HepG2 (cell line): ENCODE measurements around the gene MYH9. TPM values are rescaled to one million over a fixed set of nuclear protein-coding genes. Genes with fewer than 3 reads are reported as not detected.
A peak's percentile ranks its signal among the peaks of the same experiment; 100 is the strongest.

ENCODE experiments used
- BORCS8-MEF2B ChIP-seq: sonication (generic); formaldehyde crosslinking; IDR thresholded peaks from 2 replicates; pipeline ENCODE4 v1.8.0; 2022; ENCODE audit warnings: mild to moderate bottlenecking, missing genetic modification reagents
- ELF1 ChIP-seq: sonication (generic); formaldehyde crosslinking; IDR thresholded peaks from 2 replicates; pipeline ENCODE4 v1.4.0; 2020; ENCODE audit warnings: missing genetic modification reagents
- ELF3 ChIP-seq: IDR thresholded peaks from 2 replicates; pipeline ENCODE4 v1.6.1; 2016; ENCODE audit warnings: missing genetic modification reagents, missing compliant biosample characterization
- ETV5 ChIP-seq: IDR thresholded peaks from 2 replicates; pipeline ENCODE4 v1.6.1; 2018; ENCODE audit warnings: missing biosample characterization, missing genetic modification reagents, inconsistent platforms, borderline replicate concordance
- FOXJ3 ChIP-seq: sonication (generic); formaldehyde crosslinking; IDR thresholded peaks from 2 replicates; pipeline ENCODE4 v1.4.0; 2020; ENCODE audit warnings: missing genetic modification reagents, mild to moderate bottlenecking, borderline replicate concordance
- FOXP1 ChIP-seq, 2 experiments: fragments of 450-650 bp in 1 of 2; IDR thresholded peaks; 2 replicates each; pipeline ENCODE4 v1.6.1; 2017 to 2018; ENCODE audit warnings: antibody characterized with exemption in 1 of 2
- GFI1 ChIP-seq: sonication (generic); formaldehyde crosslinking; IDR thresholded peaks from 2 replicates; pipeline ENCODE4 v1.5.0; 2020; ENCODE audit warnings: missing genetic modification reagents, mild to moderate bottlenecking, borderline replicate concordance
- GZF1 ChIP-seq: sonication (generic); formaldehyde crosslinking; IDR thresholded peaks from 2 replicates; pipeline ENCODE4 v1.5.1; 2020; ENCODE audit warnings: mild to moderate bottlenecking, missing genetic modification reagents
- HNRNPL ChIP-seq: fragments of 200-400 bp; formaldehyde crosslinking; IDR thresholded peaks from 2 replicates; pipeline ENCODE4 v1.6.1; 2017; ENCODE audit warnings: mild to moderate bottlenecking, low read depth, low read length
- MED1 ChIP-seq: sonication (generic); formaldehyde crosslinking; IDR thresholded peaks from 2 replicates; pipeline ENCODE4 v1.4.0; 2020; ENCODE audit warnings: missing genetic modification reagents
- MXI1 ChIP-seq: IDR thresholded peaks from 3 replicates; pipeline ENCODE4 v1.6.1; 2012; ENCODE audit warnings: low read depth, low read length, inconsistent platforms, borderline replicate concordance
- NFKB2 ChIP-seq: sonication (generic); formaldehyde crosslinking; IDR thresholded peaks from 2 replicates; pipeline ENCODE4 v1.4.0; 2020; ENCODE audit warnings: missing genetic modification reagents, borderline replicate concordance
- POLR2G ChIP-seq: fragments of 200-400 bp; formaldehyde crosslinking; IDR thresholded peaks from 2 replicates; pipeline ENCODE4 v1.6.1; 2018; ENCODE audit warnings: mild to moderate bottlenecking, low read depth, low read length, moderate library complexity
- PPARG ChIP-seq: conservative IDR thresholded peaks from 2 replicates; pipeline ENCODE4 v1.6.1; 2016; ENCODE audit warnings: missing biosample characterization, missing genetic modification reagents
- SIX1 ChIP-seq: sonication (generic); formaldehyde crosslinking; IDR thresholded peaks from 2 replicates; pipeline ENCODE4 v1.4.0; 2020; ENCODE audit warnings: missing genetic modification reagents, borderline replicate concordance
- SOX5 ChIP-seq: IDR thresholded peaks from 2 replicates; pipeline ENCODE4 v1.6.1; 2016; ENCODE audit warnings: borderline replicate concordance
- YY1 ChIP-seq: IDR thresholded peaks from 2 replicates; pipeline ENCODE4 v1.6.1; 2011; ENCODE audit warnings: low read length, low read depth, moderate library complexity, mild to moderate bottlenecking; ENCODE audit not compliant: insufficient read depth, insufficient replicate concordance
- ZFP36 ChIP-seq: fragments of 150-350 bp; IDR thresholded peaks from 2 replicates; pipeline ENCODE4 v1.6.1; 2018; ENCODE audit warnings: borderline replicate concordance, low read length, low read depth; ENCODE audit not compliant: partially characterized antibody
- ZNF672 ChIP-seq: sonication (generic); formaldehyde crosslinking; IDR thresholded peaks from 2 replicates; pipeline ENCODE4 v1.8.1; 2022; ENCODE audit warnings: missing genetic modification reagents
- polyA plus RNA-seq, 8 experiments: library from polyadenylated mRNA; depleted of rRNA in 3 of 8; stranded (reverse) in 7 of 8; unstranded in 1 of 8; fragments of >200 nt; fragmentation: Illumina TruSeq in 4 of 8; extraction: Trizol in 4 of 8; gene quantifications; 2 replicates each; pipeline versions ENCODE4 v1.2.1 to v1.2.3, GENCODE V29; 2011 to 2016; ENCODE audit warnings: low read depth in 4 of 8, missing spikeins in 1 of 8, mixed read lengths in 1 of 8; ENCODE audit not compliant: insufficient read depth in 1 of 8
- total RNA-seq, 5 experiments: library from RNA; depleted of rRNA; stranded (reverse); fragments of >200 nt; fragmentation: Illumina TruSeq; extraction: Trizol; gene quantifications; 2 replicates each; pipeline ENCODE4 v1.2.3, GENCODE V29; 2016; ENCODE audit warnings: low read depth in 1 of 5
- TF ChIP-seq, protein P1 (sequence below): sonication (generic); formaldehyde crosslinking; IDR thresholded peaks from 2 replicates; pipeline ENCODE4 v1.4.0; 2020; ENCODE audit warnings: mild to moderate bottlenecking, missing genetic modification reagents
- TF ChIP-seq, protein P2 (sequence below), 2 experiments: IDR thresholded peaks; 2 replicates each; pipeline ENCODE4 v1.6.1; 2011 to 2012; ENCODE audit warnings: low read length in 2 of 2, borderline replicate concordance in 1 of 2, low read depth in 1 of 2, mild to moderate bottlenecking in 1 of 2, moderate library complexity in 1 of 2
- TF ChIP-seq, protein P3 (sequence below): sonication (generic); formaldehyde crosslinking; IDR thresholded peaks from 2 replicates; pipeline ENCODE4 v1.4.0; 2020; ENCODE audit warnings: missing genetic modification reagents

Gene MYH9
- total and polyA plus RNA-seq, 2 of the 13 experiments (the other 11 are each of a cell fraction or from before 2014, with no cell fraction given), result 50.7 to 98.5 TPM

DNA sequence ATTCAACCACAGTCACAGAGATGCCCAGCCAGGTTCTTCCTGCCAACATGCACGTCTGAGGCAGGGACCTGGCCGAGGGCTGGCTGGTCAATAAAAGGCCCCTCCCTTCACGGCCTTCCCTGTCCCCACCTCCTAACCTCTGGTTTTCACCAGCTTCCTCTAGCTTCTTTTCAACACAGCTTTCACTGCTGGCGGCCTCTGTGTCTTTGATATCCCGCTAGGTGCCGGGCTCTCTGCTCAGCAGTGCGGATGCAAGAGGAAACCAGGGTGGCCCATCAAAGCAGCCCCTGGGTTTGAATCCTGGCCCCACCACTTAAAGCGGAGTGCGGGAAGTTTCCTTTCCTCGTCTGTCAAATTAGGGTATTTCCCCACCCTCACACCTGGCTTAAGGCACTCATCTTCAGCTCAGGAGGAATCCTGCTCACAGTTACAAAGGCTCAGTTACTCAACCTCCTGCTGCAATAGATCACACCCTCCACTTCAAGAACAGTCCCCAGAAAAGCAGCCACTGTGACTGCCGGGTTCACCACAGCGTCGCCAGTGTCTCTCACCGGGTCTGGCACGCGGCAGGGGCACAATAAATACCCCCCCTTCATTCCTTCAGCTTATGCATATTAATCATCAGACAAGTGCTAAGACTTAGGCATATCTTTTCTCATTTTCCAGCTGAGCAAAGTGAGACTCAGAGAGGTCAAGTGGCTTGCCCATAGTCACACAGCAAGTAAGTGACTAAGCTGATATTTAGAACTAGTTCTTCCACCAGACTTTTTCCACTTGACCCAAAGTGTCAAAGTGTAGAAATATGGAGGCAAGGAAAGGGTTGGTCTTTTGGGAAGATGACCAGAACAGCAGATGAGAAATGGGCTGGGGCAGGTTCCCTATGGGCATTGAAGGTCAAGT, 48.0 kb upstream of the MYH9 start (continued):
- TF ChIP-seq FOXJ3, result 0 out of 2 replicates have a peak, but pooled peaks have one; percentile 13
- TF ChIP-seq POLR2G, result peak; percentile 77
- TF ChIP-seq ZFP36, result peak; percentile 84
- TF ChIP-seq, protein P1, sequence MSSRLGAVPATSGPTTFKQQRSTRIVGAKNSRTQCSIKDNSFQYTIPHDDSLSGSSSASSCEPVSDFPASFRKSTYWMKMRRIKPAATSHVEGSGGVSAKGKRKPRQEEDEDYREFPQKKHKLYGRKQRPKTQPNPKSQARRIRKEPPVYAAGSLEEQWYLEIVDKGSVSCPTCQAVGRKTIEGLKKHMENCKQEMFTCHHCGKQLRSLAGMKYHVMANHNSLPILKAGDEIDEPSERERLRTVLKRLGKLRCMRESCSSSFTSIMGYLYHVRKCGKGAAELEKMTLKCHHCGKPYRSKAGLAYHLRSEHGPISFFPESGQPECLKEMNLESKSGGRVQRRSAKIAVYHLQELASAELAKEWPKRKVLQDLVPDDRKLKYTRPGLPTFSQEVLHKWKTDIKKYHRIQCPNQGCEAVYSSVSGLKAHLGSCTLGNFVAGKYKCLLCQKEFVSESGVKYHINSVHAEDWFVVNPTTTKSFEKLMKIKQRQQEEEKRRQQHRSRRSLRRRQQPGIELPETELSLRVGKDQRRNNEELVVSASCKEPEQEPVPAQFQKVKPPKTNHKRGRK (CRISPR knock-in tag), result no peak
- TF ChIP-seq HNRNPL, result peak; percentile 84
- peak; percentile 14 for TF ChIP-seq YY1
- TF ChIP-seq ELF3 (CRISPR knock-in tag), result peak; percentile 86
- TF ChIP-seq NFKB2, result peak; percentile 84; the same call in 1 of the 2 replicates
- peak; percentile 61; the same call in 1 of the 2 replicates for TF ChIP-seq PPARG (CRISPR knock-in tag)
- TF ChIP-seq, protein P2, sequence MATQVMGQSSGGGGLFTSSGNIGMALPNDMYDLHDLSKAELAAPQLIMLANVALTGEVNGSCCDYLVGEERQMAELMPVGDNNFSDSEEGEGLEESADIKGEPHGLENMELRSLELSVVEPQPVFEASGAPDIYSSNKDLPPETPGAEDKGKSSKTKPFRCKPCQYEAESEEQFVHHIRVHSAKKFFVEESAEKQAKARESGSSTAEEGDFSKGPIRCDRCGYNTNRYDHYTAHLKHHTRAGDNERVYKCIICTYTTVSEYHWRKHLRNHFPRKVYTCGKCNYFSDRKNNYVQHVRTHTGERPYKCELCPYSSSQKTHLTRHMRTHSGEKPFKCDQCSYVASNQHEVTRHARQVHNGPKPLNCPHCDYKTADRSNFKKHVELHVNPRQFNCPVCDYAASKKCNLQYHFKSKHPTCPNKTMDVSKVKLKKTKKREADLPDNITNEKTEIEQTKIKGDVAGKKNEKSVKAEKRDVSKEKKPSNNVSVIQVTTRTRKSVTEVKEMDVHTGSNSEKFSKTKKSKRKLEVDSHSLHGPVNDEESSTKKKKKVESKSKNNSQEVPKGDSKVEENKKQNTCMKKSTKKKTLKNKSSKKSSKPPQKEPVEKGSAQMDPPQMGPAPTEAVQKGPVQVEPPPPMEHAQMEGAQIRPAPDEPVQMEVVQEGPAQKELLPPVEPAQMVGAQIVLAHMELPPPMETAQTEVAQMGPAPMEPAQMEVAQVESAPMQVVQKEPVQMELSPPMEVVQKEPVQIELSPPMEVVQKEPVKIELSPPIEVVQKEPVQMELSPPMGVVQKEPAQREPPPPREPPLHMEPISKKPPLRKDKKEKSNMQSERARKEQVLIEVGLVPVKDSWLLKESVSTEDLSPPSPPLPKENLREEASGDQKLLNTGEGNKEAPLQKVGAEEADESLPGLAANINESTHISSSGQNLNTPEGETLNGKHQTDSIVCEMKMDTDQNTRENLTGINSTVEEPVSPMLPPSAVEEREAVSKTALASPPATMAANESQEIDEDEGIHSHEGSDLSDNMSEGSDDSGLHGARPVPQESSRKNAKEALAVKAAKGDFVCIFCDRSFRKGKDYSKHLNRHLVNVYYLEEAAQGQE (IDR thresholded peaks at IDR 0.05; ENCODE audit: borderline replicate concordance in 1 of 2, low read depth in 1 of 2, low read length in 2 of 2), result peak in 1 of 2 experiments; percentile 12; a peak in 1 of 4 replicates
- TF ChIP-seq, protein P3, sequence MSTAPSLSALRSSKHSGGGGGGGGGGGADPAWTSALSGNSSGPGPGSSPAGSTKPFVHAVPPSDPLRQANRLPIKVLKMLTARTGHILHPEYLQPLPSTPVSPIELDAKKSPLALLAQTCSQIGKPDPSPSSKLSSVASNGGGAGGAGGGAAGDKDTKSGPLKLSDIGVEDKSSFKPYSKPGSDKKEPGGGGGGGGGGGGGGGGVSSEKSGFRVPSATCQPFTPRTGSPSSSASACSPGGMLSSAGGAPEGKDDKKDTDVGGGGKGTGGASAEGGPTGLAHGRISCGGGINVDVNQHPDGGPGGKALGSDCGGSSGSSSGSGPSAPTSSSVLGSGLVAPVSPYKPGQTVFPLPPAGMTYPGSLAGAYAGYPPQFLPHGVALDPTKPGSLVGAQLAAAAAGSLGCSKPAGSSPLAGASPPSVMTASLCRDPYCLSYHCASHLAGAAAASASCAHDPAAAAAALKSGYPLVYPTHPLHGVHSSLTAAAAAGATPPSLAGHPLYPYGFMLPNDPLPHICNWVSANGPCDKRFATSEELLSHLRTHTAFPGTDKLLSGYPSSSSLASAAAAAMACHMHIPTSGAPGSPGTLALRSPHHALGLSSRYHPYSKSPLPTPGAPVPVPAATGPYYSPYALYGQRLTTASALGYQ (CRISPR knock-in tag), result peak; percentile 87
- no peak for TF ChIP-seq ZNF672
- peak; percentile 40; the same call in 1 of the 3 replicates for TF ChIP-seq MXI1
- TF ChIP-seq SIX1 (CRISPR knock-in tag), result no peak
- TF ChIP-seq ELF1 (CRISPR knock-in tag), result no peak
- peak; percentile 50; the same call in 1 of the 2 replicates for TF ChIP-seq BORCS8-MEF2B (CRISPR knock-in tag)
- TF ChIP-seq ETV5 (CRISPR knock-in tag), result peak; percentile 81; the same call in 1 of the 2 replicates
- TF ChIP-seq MED1 (CRISPR knock-in tag), result peak; percentile 93
- TF ChIP-seq GFI1 (CRISPR knock-in tag), result peak; percentile 50; the same call in 1 of the 2 replicates
- TF ChIP-seq GZF1 (CRISPR knock-in tag), result 0 out of 2 replicates have a peak, but pooled peaks have one; percentile 43
- peak; percentile 51; the same call in 1 of the 2 replicates for TF ChIP-seq SOX5 (CRISPR knock-in tag)
- TF ChIP-seq FOXP1 (IDR thresholded peaks at IDR 0.05), result no peak
- TF ChIP-seq FOXP1 (CRISPR knock-in tag; IDR thresholded peaks at IDR 0.05), result peak; percentile 15; the same call in 1 of the 2 replicates
